ENCODE results near the gene MECR. TPM values are rescaled to one million over a fixed set of nuclear protein-coding genes. Genes with fewer than 3 reads are reported as not detected.

The MECR gene
- total and polyA plus RNA-seq, 11 donors = 19.6 to 37.4 (median 33.1) TPM

DNA sequence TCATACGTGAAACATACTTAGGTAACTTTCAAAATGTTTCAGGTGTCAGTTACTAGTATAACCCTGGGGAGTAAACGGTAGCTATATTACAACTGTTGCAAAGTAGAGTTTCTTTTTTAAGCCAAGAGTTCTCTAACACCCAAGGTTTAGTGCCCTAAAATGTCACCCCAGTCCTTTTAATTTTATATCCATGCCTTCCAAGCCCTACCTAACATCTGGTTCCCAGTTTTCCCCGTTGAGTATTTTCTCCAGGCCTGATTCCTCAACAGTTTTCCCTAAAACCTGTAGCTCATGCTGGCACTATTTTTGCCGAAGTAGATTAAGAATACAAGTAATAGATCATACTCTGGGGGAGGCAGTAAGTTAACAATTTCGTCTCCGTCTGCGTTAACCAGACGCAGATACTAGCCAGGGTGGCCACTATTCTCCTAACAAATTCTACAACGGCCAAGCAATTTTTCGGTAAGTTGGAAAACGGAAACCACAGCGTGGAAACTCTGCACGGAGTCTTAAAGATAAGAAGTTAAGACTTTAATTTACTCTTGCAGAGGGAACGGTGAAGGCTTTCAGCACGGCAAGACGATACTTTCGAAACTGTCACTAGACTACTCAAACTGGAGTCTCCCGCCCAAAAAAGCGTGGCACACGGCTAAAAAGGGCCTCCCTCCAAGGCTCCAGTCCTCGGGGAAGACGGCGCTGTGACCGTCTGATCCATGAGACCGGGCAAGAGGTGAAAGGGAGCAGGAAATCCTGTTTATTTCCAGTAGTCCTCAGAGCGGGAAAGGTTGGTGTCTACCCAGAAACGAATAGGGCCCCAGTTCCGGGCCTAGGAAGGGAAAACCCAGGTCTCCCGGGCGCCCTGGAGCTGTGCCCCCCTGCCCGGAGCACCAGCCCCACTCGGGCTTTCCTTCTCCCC, 50.0 kb downstream of the MECR start:
- TF ChIP-seq POLR2A (IDR thresholded peaks at IDR 0.05) = no peak
- TF ChIP-seq, protein P1, sequence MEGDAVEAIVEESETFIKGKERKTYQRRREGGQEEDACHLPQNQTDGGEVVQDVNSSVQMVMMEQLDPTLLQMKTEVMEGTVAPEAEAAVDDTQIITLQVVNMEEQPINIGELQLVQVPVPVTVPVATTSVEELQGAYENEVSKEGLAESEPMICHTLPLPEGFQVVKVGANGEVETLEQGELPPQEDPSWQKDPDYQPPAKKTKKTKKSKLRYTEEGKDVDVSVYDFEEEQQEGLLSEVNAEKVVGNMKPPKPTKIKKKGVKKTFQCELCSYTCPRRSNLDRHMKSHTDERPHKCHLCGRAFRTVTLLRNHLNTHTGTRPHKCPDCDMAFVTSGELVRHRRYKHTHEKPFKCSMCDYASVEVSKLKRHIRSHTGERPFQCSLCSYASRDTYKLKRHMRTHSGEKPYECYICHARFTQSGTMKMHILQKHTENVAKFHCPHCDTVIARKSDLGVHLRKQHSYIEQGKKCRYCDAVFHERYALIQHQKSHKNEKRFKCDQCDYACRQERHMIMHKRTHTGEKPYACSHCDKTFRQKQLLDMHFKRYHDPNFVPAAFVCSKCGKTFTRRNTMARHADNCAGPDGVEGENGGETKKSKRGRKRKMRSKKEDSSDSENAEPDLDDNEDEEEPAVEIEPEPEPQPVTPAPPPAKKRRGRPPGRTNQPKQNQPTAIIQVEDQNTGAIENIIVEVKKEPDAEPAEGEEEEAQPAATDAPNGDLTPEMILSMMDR (IDR thresholded peaks at IDR 0.05) = no peak
- Histone ChIP-seq H3K4me1 (peaks cover 11 to 59% (median 54%) of the 10 kb centered on the region in 12 donors), H3K9me3 (no peaks in the 10 kb centered on the region), H3K36me3 (peaks cover 0 to 17% (median 10%) of the 10 kb centered on the region in 9 donors), H3K4me3 (peak overlapping the region; percentile 74 to 100 (median 98)), H3K27me3 (no peaks in the 10 kb centered on the region), H3K27ac (peak overlapping the region; percentile 85 to 100 (median 100))
- intact Hi-C loops (cut with DNase I) = loop anchor here in 4 of 10 donors (2.0 to 5.0 kb wide), 5 partner anchors 56 to 538 kb away; partner anchors contain the start of genes TMEM200B (in 2 of the 4), TAF12 (in 1 of the 4) and YTHDF2 (in 1 of the 4)
- DNase-seq = no peak
- WGBS, 4 donors = 0 to 1% (median 0%) methylated on average over 31 to 32 of the region's 32 CpGs
- peak in 3 of 4 donors; percentile 5 to 52 (median 16) for ATAC-seq

DNA sequence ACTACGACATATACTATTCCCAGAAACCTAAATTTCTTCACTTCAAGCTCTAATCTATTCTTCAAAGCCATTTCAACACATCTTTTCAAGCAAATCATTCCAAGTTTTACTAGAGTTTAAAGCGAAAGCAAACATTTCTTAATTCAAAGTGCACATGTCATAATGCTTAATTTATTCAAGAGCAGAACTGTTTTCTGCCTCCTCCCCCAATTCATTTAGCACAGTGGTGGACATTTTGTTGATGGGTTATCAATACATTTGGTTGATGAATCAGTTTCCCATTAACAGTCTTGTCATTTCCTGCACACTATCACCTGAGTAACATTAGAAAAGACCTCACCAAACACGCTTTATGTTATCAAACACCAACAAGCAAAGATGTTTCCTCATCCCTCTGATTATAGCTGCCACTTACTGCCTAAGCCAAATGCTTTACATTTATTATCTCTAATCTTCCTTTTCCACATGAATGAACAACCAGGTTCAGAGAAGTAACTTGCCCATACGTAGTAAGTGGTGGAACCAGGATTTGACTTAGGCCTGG, 51.0 kb downstream of the MECR start:
- intact Hi-C loops (cut with DNase I) = loop anchor here in 5 of 10 donors (2.0 to 10.0 kb wide), 6 partner anchors 55 to 537 kb away; partner anchors contain the start of genes TMEM200B (in 3 of the 5), TAF12 (in 1 of the 5) and YTHDF2 (in 1 of the 5)
- H3K4me1 ChIP-seq = peaks cover 11 to 61% (median 55%) of the 10 kb centered on the region in 12 donors
- ATAC-seq = no peak

DNA sequence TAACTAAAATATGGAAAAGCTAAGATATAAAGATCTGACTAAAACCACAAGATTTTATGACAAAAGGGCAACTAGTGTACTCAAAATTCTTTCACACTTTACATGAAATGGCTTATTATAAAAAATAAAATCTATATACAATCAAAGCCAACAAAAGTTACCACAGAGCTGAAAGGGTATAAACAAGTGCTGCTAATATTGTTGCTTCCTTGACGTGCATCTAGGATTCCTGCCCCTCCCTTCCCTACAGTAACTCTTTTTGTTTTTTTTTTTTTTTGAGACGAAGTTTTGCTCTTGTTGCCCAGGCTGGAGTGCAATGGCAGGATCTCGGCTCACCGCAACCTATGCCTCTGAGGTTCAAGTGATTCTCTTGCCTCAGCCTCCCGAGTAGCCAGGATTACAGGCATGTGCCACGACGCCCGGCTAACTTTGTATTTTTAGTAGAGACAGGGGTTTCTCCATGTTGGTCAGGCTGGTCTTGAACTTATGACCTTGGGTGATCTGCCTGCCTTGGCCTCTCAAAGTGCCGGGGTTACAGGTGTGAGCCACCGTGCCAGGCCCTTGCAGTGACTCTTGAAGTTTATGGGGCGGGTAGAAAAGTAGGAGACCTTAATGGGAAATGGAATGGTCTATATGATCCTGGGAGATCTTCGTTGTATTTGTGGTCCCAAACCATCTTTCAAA, 53.6 kb downstream of the MECR start:
- H3K4me3 ChIP-seq = no peak overlapping the region
- H3K36me3 ChIP-seq = peaks cover 0 to 23% (median 14%) of the 10 kb centered on the region in 9 donors
- intact Hi-C loops (cut with DNase I) = loop anchor here in 2 of 10 donors (2.0 to 10.0 kb wide), 2 partner anchors 44 to 52 kb away; partner anchors contain the start of gene TMEM200B (in 1 of the 2)
- ATAC-seq = no peak
- WGBS, 4 donors = 58 to 72% (median 61%) methylated on average over 12 of the region's 12 CpGs
- H3K9me3 ChIP-seq = no peaks in the 10 kb centered on the region
- TF ChIP-seq, protein P1 (IDR thresholded peaks at IDR 0.05) = no peak
- TF ChIP-seq POLR2A (IDR thresholded peaks at IDR 0.05) = no peak
- H3K27me3 ChIP-seq = no peaks in the 10 kb centered on the region
- H3K27ac ChIP-seq = peak overlapping the region in 8 of 12 donors; percentile 11 to 64 (median 24)
- peaks cover 11 to 62% (median 52%) of the 10 kb centered on the region in 12 donors for H3K4me1 ChIP-seq
- DNase-seq = no peak

More for the DNA sequence above, 51.0 kb downstream of the MECR start:
- H3K9me3 ChIP-seq = no peaks in the 10 kb centered on the region
- TF ChIP-seq, protein P1 (IDR thresholded peaks at IDR 0.05) = no peak
- TF ChIP-seq POLR2A (IDR thresholded peaks at IDR 0.05) = no peak
- H3K4me3 ChIP-seq = peak overlapping the region in 11 of 12 donors; percentile 81 to 100 (median 98)
- H3K36me3 ChIP-seq = peaks cover 0 to 17% (median 10%) of the 10 kb centered on the region in 9 donors
- no peak for DNase-seq
- WGBS, 4 donors = 11 to 23% (median 15%) methylated on average over 4 of the region's 4 CpGs
- peak overlapping the region in 7 of 12 donors; percentile 99 to 100 (median 100) for H3K27ac ChIP-seq
- no peaks in the 10 kb centered on the region for H3K27me3 ChIP-seq
